D721Med (cell line): Measurements from ENCODE around the gene KCNAB2.

ENCODE experiments used
- DNase-seq: peaks from one replicate; pipeline ENCODE4 v3.0.0; 2011; ENCODE audit warnings: low spot score; ENCODE audit not compliant: insufficient read length
- FAIRE-seq: peaks from 2 replicates; lab custom pipeline; 2011; peaks lifted over from hg19 to GRCh38; lab: Jason Lieb, UNC
- CTCF ChIP-seq: IDR thresholded peaks from 2 replicates; pipeline ENCODE4 v1.5.1; 2012; ENCODE audit warnings: mild to moderate bottlenecking, control low read depth; ENCODE audit not compliant: insufficient read depth; ENCODE audit errors: missing control alignments

KCNAB2 gene

GRCh38 chr1:6033986-6034749, 11.5 kb upstream of the KCNAB2 start:
- peak; percentile 44 for TF ChIP-seq CTCF
- no peak for FAIRE-seq
- DNase-seq: no peak

GRCh38 chr1:6034750-6035096, 11.0 kb upstream of the KCNAB2 start:
- TF ChIP-seq CTCF: no peak
- FAIRE-seq (no peak), DNase-seq (no peak)

GRCh38 chr1:6035303-6035702, 10.4 kb upstream of the KCNAB2 start:
- TF ChIP-seq CTCF: no peak
- DNase-seq (no peak), FAIRE-seq (no peak)

DNA sequence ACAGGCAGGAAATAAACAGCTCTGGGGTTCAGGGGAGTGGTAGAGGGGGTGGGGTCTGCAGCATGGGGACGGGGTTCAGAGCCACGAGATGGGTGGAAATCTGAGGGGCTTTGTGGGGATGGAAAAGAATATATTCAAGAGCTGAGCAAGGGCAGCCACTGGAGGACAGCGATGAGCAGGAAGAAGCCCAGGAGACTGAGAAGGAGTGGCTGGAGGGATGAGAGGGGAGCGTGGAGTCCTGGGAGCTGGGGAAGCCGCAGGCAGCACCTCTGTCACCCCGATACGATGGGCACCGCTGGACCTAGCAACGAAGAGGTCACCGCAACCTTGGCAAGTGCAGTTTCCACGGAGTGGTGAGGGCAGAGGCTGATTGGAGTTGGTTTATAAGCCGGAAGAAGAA, 10.0 kb upstream of the KCNAB2 start:
- FAIRE-seq (no peak), DNase-seq (no peak)
- no peak for TF ChIP-seq CTCF

- no peak for FAIRE-seq
- TF ChIP-seq CTCF: no peak
- no peak for DNase-seq
These were observed 8.3 kb upstream of the KCNAB2 start for GRCh38 chr1:6037338-6037762.

DNA sequence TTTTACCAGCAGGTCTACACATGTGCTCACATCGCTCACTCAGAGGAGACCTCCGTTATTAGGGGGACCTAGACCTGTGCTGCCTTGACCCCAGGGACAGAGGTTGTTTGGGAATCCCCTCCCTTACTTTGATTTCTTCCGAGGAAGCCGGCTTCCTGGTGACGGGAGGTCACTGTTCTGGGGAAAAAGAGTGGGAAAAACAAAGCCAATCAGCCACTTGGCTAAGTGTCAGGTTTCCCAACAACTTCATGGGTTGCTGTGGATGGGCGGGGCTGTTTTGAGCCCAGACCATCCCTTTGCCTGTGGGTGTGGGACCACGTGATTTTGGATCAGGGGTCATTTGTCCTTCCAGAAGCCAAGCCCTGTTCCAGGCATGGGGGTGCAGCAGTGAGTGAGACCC, 7.1 kb upstream of the KCNAB2 start:
- FAIRE-seq: no peak

More for the DNA sequence above, 7.1 kb upstream of the KCNAB2 start:
- no peak for DNase-seq
- no peak for TF ChIP-seq CTCF
